Heart left ventricle (tissue), 16 donors: Measurements from ENCODE around the gene NFATC2. TPM values are rescaled to one million over a fixed set of nuclear protein-coding genes. Genes with fewer than 3 reads are reported as not detected.

ENCODE experiments used
- ATAC-seq, 4 donors: fragments of 200-7000 bp; cut with Tn5 transposase; one replicate each; pipeline ENCODE4 v1.9.1; 2020 to 2022; ENCODE audit warnings: moderate library complexity in 4 of 4, mild to moderate bottlenecking in 3 of 4, moderate number of reproducible peaks in 1 of 4
- DNase-seq, 5 donors: peaks; one replicate each; pipeline ENCODE4 v3.0.0-alpha.2; 2020
- H3K27ac ChIP-seq, 12 donors: fragments of 200-600 bp; sonication (generic) in 4 of 12; one replicate each; pipeline versions ENCODE4 v1.5.0 to v1.8.0; 2016 to 2022; ENCODE audit warnings: mild to moderate bottlenecking in 2 of 12
- H3K27me3 ChIP-seq, 9 donors: fragments of 200-600 bp; sonication (generic) in 2 of 9; one replicate each; pipeline versions ENCODE4 v1.5.1 to v1.8.0; 2016 to 2022; ENCODE audit warnings: mild to moderate bottlenecking in 3 of 9
- H3K36me3 ChIP-seq, 9 donors: fragments of 200-600 bp; sonication (generic) in 2 of 9; one replicate each; pipeline versions ENCODE4 v1.5.0 to v1.8.0; 2018 to 2022; ENCODE audit warnings: mild to moderate bottlenecking in 2 of 9
- H3K4me1 ChIP-seq, 12 donors: fragments of 200-600 bp; sonication (generic) in 4 of 12; one replicate each; pipeline versions ENCODE4 v1.5.0 to v1.8.0; 2016 to 2022; ENCODE audit warnings: mild to moderate bottlenecking in 3 of 12
- H3K4me3 ChIP-seq, 12 donors: fragments of 200-600 bp; sonication (generic) in 4 of 12; one replicate each; pipeline versions ENCODE4 v1.5.0 to v1.8.0; 2017 to 2022; ENCODE audit warnings: mild to moderate bottlenecking in 9 of 12, moderate library complexity in 4 of 12
- H3K9me3 ChIP-seq, 12 donors: fragments of 200-600 bp; sonication (generic) in 4 of 12; one replicate each; pipeline versions ENCODE4 v1.5.0 to v1.8.0; 2016 to 2022; ENCODE audit warnings: mild to moderate bottlenecking in 1 of 12
- POLR2A ChIP-seq, 2 donors: fragments of 450-650 bp; IDR thresholded peaks; one replicate each; pipeline ENCODE4 v1.6.1; 2017; ENCODE audit warnings: antibody characterized with exemption in 2 of 2, mild to moderate bottlenecking in 2 of 2, moderate library complexity in 2 of 2
- WGBS, 4 donors: extraction: QIAGEN DNeasy Blood & Tissue Kit in 2 of 4; methylation state at CpG; one replicate each; pipeline versions ENCODE4 v1.1.5 to v1.1.7; 2013 to 2018; 5-methylcytosine and 5-hydroxymethylcytosine counted together
- intact Hi-C, 10 donors: fragments of 100-400 bp; cut with DNase I; formaldehyde crosslinking; loops; one replicate each; pipeline versions ENCODE4 v1.11.1 to v1.14.2; 2022
- polyA plus RNA-seq, 2 donors: library from polyadenylated mRNA; stranded (reverse); fragments of 200-250 nt; gene quantifications; one replicate each; pipeline ENCODE4 v1.2.3, GENCODE V29; 2013
- total RNA-seq, 9 donors: library from RNA; depleted of rRNA in 2 of 9; stranded (reverse); fragments of >200 nt in 2 of 9; fragmentation: NEBNext Ultra II Directional in 3 of 9; extraction: Animal tissue kit (Norgen Biotek cat#: 25700) in 3 of 9; gene quantifications; one replicate each; pipeline versions ENCODE4 v1.1.0 to v1.2.4, GENCODE V29; 2016 to 2023
- TF ChIP-seq, protein P1 (sequence below), 12 donors: fragments of 200-600 bp; sonication (generic) in 4 of 12; IDR thresholded peaks; one replicate each; pipeline versions ENCODE4 v1.5.0 to v1.8.0; 2018 to 2022; ENCODE audit warnings: antibody characterized with exemption in 12 of 12, mild to moderate bottlenecking in 5 of 12
- donor health status: ischemic (EF 13 %, LVEDD 7.1; RV severe dilation, severe dysfunction).
- donor health status: healthy with polysubstance abuse.
- donor health status: DM: no; HTN: yes; CAD: no.
- donor health status: DM: no; HTN: no; CAD: no.
- donor health status: ischemic (EF 25% LVEDD 6.9; RV normal size, moderate dysfunction).
- donor health status: ischemic (EF 25% LVEDD 5.7; RV mildly dilated, moderate dysfunction).
- donor health status: healthy.
- donor health status: DM: yes; HTN: yes; CAD: no.
- donor health status: ischemic (EF 35%, LVEDD 5.7; RV mildly dilated, moderate dysfunction).
- donor health status: nonischemic (EF 11% LVEDD 7.7; RV severe dilation, severe dysfunction).
- donor health status: DM: yes; HTN: yes; CAD: no.
- donor health status: PGD.
- donor health status: ischemic (EF 29% LVEDD 5.4; RV normal size, mild dysfunction).
- donor health status: nonischemic (EF 23%, LVEDD 6.1; RV moderate dilation, normal function).

Gene NFATC2
- total and polyA plus RNA-seq, 11 donors: 0.76 to 7.6 (median 3.2) TPM

DNA sequence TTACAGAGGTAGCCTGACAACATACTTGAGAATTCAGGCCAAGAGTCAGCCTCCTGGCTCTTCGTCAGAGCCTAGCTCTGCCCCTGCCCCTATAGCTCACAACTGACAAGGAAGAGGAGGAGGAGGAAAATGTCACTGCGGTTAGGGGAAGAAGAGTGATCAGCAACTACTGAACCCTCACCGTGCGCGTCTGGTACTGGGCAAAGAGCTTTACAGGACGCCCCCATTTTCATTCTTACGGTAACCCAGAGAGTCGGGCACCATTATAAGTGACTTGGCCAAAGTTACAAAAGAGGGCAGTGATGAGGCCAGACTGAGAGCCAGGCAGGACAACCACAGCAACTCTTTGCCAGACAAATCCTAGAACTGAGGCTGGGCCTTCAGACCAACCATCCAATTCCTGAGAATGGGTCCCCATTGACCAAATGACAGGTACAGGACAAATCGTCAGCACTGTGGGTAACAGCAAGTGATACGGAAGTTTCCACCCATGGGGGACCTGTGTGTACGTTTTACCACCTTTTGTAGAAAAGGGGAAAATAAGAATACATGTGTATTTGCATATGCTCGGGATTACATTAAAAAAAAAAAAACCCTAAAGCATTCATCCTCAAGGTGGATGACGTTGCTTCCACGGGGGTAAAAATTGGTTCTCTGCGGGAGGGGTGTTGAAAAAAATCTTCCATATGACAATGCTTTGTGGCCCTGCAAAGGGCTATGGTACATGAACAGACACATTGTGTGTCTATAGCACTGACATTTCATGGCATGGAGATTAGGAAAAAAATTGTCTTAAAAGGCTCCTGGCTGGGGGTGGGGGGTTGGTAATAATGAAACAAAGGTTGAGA lies 118.0 kb downstream of the NFATC2 start:
- intact Hi-C loops: no loop called here
- Histone ChIP-seq H3K36me3 (peaks cover 0 to 5% (median 0%) of the 10 kb centered on the region in 9 donors), H3K27me3 (no peaks in the 10 kb centered on the region), H3K9me3 (no peaks in the 10 kb centered on the region), H3K4me3 (no peak overlapping the region), H3K4me1 (peaks cover 0 to 27% (median 16%) of the 10 kb centered on the region in 12 donors), H3K27ac (peak overlapping the region in 1 of 12 donors; percentile 60)
- WGBS, 4 donors: 88 to 92% (median 88%) methylated on average over 15 of the region's 15 CpGs
- no peak for ATAC-seq
- TF ChIP-seq POLR2A (IDR thresholded peaks at IDR 0.05): no peak
- TF ChIP-seq, protein P1, sequence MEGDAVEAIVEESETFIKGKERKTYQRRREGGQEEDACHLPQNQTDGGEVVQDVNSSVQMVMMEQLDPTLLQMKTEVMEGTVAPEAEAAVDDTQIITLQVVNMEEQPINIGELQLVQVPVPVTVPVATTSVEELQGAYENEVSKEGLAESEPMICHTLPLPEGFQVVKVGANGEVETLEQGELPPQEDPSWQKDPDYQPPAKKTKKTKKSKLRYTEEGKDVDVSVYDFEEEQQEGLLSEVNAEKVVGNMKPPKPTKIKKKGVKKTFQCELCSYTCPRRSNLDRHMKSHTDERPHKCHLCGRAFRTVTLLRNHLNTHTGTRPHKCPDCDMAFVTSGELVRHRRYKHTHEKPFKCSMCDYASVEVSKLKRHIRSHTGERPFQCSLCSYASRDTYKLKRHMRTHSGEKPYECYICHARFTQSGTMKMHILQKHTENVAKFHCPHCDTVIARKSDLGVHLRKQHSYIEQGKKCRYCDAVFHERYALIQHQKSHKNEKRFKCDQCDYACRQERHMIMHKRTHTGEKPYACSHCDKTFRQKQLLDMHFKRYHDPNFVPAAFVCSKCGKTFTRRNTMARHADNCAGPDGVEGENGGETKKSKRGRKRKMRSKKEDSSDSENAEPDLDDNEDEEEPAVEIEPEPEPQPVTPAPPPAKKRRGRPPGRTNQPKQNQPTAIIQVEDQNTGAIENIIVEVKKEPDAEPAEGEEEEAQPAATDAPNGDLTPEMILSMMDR (IDR thresholded peaks at IDR 0.05): no peak
- no peak for DNase-seq

DNA sequence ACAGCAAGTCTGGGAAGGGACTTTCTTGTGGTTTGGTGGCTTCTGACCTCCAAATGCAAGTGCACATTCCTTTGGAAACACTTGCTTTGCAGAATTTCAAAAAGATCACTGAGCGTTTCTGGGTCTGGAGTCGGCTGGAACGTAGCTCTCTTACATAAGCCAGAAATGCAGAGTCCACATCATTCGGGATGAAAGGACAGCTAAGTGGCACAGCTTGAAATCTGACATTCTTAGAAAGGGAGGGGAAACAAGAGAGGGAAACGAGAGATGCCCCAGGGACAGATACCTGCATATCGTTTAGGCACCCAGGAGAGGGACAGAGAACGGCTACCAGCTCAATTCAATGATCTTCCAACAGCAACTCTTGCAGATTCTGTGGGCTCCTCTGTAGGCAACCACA lies 118.7 kb downstream of the NFATC2 start:
- Histone ChIP-seq H3K27ac (peak overlapping the region in 1 of 12 donors; percentile 60), H3K4me1 (peaks cover 0 to 28% (median 11%) of the 10 kb centered on the region in 12 donors), H3K4me3 (no peak overlapping the region), H3K36me3 (peaks cover 0 to 5% (median 0%) of the 10 kb centered on the region in 9 donors), H3K9me3 (no peaks in the 10 kb centered on the region), H3K27me3 (no peaks in the 10 kb centered on the region)
- ATAC-seq (no peak), DNase-seq (no peak)
- 85 to 93% (median 90%) methylated on average over 7 of the region's 7 CpGs for WGBS, 4 donors
- intact Hi-C loops: no loop called here
- TF ChIP-seq, protein P1 (IDR thresholded peaks at IDR 0.05): no peak
- TF ChIP-seq POLR2A (IDR thresholded peaks at IDR 0.05): no peak

DNA sequence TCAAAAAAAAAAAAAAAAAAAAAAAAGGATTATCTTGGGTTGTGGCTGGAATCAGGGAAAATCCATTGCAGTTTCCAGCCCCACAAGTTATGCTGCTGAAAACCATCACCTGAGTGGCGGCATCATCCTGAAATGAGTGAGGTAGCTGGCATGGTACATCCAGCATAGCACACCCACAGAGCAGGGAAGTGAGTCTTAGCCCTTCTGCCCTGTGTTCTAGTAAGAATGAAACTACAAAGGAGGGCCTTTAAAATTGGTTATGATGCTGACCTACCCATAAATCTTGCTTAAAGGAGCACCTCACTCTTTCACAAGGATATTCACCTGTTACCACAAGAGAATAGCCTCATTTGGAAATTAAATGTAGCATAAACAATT lies 119.2 kb downstream of the NFATC2 start:
- no peak for ATAC-seq
- Histone ChIP-seq H3K27ac (no peak overlapping the region), H3K36me3 (peaks cover 0 to 5% (median 0%) of the 10 kb centered on the region in 9 donors), H3K9me3 (no peaks in the 10 kb centered on the region), H3K4me1 (peaks cover 0 to 23% (median 7%) of the 10 kb centered on the region in 12 donors), H3K27me3 (no peaks in the 10 kb centered on the region), H3K4me3 (no peak overlapping the region)
- intact Hi-C loops: no loop called here
- TF ChIP-seq POLR2A (IDR thresholded peaks at IDR 0.05): no peak
- TF ChIP-seq, protein P1 (IDR thresholded peaks at IDR 0.05): no peak
- DNase-seq: no peak
- 96 to 100% (median 99%) methylated on average over 1 of the region's 1 CpG for WGBS, 4 donors

DNA sequence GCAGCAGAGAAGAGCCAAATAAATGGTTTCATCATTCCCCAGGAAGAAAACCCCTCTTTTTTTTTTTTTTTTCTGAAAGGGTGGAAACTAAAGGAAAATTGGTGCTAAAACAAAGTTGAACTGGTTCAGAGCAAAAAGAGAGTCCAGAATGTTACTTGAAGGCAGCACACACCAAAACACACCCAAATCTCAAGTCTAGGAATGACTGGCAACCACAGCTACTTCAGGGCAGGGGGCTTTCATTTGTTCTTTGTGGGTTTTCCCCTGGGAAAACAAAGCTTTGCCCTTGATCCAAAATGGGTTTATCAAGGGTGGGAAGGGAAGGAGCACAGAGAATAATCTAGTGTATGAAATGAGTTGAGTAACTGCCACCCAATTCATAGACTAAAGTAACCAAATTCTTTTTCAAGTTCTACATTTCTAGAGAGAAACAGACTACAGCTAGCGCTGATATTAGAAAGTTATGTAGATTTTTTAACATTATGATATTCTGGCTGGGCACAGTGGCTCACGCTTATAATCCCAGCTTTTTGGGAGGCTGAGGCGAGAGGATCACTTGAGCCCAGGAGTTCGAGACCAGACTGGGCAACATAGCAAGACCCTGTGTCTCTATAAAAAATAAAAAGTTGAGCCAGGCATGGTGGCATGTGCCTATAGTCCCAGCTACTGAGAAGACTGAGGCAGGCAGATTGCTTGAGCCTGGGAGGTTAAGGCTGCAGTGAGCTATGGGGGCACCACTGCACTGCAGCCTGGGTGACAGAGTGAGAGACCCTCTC lies 119.8 kb downstream of the NFATC2 start:
- 96 to 99% (median 97%) methylated on average over 4 of the region's 4 CpGs for WGBS, 4 donors

More for the DNA sequence above, 119.8 kb downstream of the NFATC2 start:
- TF ChIP-seq, protein P1 (IDR thresholded peaks at IDR 0.05): no peak
- no peak for TF ChIP-seq POLR2A (IDR thresholded peaks at IDR 0.05)
- DNase-seq: no peak
- ATAC-seq: no peak
- Histone ChIP-seq H3K27me3 (no peaks in the 10 kb centered on the region), H3K27ac (no peak overlapping the region), H3K9me3 (no peaks in the 10 kb centered on the region), H3K4me3 (no peak overlapping the region), H3K4me1 (peaks cover 0 to 20% (median 2%) of the 10 kb centered on the region in 12 donors), H3K36me3 (peaks cover 0 to 5% (median 0%) of the 10 kb centered on the region in 9 donors)
- intact Hi-C loops: no loop called here
